ENCODE results near the gene CDK5RAP2.
A peak's percentile ranks its signal among the peaks of the same experiment; 100 is the strongest.
"Not testable (repeated sequence)": the region's sequence is repeated elsewhere in the genome, so short reads cannot be mapped to it uniquely, and the experiment has no call there.

CDK5RAP2 gene

DNA sequence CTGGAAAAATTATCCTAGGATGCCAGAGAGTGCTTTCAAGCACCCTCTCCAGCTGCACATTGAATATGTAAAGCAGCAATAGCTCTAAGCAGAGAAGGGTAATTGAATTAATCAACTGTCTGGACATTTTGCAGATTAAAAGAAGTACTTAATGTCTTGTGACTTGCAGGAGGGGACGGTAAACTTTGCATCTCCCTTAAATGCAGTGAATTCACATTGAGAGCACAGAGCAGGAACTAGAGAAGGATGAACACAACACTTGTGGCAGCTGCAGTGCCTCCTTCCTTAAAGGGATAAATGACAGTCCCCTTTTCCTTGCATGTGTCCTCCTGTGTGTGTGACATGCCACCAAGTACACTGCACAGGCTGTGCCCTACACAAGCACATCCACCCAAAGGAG, 7.4 kb upstream of the CDK5RAP2 start:
- DNase-seq: no peak

DNA sequence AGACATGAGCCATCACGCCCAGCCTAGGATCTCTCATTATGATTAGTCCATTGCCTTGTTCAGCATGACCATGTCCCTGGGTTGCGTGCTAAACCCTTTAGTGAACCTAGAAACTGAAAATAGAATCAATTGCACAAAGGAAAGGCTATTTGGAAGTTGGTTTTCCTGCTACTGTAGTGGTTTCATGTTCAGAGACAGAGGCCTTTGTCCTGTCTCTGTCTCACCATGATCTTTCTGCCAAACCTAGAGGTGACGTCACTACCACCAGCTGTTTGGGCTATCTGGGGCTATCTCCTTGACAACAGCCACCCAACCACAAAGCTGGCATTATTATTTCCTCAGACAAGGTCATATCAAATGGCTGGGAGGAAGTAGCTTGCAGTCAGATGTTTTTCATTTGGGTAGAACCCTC, 4.0 kb upstream of the CDK5RAP2 start:
- peak; percentile 64 to 68 for DNase-seq

DNA sequence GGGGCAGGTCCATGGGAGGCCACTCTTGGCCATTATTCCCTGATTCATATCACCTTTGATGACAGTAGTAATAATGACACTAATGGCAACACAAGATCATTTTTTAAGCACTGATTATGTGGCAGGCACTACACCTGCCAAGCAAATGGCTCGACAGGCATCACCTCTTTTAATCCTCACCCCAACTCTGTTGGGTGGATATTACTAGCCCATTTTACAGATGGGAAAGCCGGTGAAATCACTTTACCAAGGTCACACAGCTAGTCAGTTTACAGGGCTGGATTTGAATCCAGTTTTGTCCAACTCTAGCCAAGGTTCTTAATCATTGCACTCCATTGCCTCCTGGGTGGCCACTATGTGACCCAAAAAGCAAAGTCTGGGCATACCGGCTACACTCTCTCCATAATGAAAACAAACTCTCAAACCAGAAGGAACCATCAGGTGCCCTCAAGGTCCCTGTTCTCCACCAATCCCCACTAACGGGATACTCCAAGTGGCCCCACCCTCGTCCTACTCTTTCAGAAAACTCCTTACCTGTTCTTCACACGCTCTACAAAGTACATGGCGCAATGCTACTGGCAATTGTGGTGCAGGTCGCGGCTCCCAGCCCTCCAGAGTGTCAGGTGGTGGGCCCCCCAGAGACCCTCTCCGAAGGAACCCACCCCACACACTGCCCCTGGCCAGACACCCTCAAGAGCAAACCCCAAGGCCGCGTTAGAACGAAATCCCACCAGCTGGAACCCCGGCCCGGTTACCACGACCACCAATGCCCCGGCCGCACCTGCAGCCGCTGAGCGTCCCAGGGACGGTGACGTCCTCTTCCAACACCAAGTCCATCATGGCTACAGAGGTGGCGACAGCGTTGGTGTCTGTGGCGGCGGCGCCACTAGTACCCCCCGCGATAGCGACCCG, 572 bp downstream of the CDK5RAP2 start:
- DNase-seq: no peak

DNA sequence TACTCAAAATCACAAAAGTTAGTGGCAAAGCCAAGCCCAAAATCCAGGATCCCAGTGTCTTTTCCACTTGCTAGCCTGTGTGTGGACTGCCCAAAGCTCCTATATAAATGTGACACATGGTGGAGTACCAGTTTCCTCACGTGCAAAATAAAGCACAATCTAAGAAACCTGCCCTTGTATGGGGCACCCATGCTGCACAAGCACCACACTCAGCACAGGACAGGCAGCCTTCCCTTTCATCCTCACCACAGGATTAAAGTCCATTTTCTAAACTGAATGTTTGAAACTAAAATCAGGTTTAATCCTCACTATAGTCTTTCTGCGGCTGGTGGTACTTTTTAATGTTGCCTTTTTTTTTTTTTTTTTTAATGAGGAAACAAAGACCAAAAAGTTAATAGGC, 5.5 kb downstream of the CDK5RAP2 start:
- DNase-seq: no peak

DNA sequence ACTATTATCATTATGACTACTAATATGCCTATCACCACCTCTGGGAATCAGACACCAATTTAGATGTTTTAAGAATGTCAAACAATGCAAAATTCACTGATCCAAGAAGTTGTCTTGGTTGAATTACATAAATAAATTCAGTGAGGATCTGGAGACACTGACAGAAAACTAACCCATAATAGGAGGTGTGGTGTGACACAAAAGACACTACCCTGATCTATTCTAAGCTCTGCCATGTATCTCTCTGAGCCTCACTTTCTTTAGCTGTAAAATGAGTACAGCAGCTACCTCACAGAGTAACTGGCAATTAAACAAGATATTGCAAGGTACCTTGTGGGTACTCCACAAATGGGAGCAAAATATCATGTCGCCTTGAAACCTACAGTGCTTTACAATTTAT, 7.5 kb downstream of the CDK5RAP2 start:
- no peak for DNase-seq

DNA sequence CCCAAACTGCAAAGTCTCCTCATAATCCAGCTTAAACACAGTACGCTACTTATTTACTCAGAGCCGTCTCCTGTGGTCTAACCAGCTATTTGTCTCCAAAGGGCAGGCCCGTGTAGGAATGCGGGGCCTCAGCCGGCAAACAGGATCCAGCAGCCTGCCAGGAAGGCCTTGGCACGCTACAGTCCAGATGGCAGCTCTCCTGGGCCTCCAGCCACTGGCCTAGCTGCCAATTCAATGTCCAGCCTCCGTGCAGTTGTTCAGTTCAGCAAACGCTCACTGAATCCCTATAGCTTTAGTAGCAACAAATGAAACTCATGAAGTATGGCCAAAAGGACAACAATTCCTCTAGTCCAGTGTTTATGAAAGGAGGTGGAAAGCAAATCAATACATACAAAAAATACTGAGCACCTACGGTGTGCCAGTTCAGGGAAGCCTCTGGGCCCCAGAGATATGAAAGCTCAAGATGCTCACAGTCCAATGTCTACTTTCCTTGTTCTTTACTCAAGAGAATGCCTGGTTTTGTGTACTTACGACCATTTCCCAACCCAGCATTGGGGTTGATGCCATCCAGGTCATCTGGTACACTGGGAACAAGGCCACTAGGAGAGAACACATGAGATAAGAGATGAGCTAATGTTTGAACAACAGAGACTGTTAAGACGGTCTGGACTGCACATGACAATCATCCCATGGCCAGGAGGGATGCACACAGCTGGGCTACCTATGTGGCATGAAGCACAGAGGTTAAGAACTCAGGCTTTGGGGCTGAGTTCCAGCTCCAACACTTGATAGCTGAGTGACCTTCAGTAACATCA, 8.3 kb downstream of the CDK5RAP2 start:
- no peak for DNase-seq

DNA sequence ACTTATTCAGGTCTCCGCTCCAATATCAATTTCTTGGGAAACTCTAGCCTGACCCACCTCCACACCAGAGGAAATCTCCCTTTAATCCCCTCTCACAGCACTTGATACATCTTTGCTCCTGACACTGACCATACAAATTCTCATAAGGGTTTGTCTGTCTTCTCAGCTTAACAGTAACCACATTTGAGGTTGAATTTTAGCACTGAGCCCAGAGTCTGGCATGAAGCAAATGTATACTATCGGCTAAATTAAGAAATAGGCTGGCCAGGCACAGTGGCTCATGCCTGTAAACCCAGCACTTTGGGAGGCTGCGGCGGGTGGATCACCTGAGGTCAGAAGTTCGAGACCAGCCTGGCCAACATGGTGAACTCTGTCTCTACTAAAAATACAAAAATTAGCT, 9.7 kb downstream of the CDK5RAP2 start:
- no peak for DNase-seq

DNA sequence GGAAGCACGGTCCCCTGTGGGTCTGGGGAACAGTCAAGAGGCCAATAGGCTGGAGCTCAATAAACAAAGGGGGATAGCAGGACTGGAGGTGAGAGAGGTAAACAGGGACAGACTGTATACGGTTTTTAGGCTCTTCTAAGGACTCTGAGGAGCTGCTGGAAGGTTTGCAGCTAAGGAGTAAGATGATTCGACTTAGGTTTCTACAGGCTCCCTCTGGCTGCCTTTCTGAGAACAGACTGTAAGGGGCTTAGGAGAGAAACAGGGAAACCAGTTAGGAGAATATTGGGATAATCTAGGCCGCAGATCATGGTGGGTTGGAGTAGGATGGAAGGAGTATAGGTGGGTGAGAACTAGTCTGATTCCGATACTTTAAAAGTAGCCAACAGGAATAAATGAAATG, 10.4 kb downstream of the CDK5RAP2 start:
- DNase-seq: no peak

DNA sequence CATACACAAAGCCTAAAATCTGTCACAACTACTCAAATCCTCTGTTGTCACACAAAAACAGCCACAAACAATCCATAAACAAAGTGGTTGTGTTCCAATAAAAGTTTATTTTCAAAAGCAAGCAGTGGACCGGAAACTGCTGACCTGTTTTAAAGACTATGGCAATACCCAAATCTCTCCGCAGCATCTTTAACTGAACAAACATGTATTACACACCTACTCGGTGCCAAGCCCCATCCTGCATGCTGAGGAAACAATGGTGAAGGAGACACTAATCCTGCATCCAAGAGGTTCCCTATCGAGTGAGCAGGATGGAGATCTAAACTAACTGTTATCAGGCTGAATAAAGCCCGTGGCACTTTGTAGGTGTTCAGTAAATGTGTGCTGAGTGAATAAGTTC, 11.2 kb downstream of the CDK5RAP2 start:
- no peak for DNase-seq

DNA sequence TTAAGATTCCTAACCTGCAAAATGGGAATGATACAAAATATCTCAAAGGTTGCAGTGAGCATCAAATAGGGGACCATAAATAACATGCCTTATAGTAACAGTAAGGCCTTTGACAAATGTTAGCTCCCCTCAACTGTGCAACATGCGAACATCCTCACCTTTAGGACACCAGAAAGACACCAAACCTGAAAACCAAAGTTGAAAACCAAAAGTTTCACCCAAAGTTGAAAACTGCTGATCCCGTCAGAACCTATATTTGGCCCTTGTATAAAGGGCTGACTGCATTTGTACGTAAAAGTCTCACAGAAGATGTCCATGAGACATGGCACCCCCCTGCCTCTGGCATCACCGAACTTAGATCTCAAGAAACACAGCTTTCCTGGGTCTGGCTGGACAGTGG, 12.1 kb downstream of the CDK5RAP2 start:
- no peak for DNase-seq

DNA sequence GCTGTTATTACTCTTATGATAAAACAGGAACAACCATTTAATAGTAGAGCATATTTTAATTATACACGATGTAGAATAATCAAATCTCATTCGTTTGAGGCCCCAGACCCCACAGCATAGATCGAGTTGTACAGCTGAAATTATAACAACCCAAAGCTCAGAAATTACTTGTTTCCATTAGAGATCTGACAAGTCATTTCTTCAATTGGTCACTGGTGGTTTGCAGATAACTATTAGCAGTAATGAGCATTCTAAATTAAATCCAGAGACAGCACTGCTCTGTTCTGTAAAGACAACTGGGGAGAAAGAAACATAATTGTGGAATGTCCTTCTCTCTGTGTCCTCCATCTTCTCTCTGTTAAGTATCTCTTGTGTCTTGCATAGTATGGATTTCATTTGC, 12.9 kb downstream of the CDK5RAP2 start:
- no peak for DNase-seq

DNA sequence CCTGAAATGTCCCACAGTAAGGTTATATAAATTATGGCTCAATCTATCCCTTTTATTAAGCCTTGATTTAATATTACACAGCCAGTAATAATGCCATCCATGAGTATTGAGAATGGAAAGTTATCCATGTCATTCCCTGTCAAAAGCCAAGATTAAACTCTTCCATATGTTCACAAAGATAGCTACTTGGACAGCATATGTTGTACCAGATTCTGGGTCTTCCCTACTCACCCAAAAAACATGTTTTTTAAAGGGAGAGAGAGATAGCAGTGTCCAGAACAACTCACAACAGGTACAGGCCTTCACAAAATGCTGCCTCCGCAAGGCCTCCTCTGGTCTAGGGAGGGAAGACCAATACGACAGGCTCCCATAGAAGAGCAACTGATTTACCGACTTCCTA, 15.4 kb downstream of the CDK5RAP2 start:
- DNase-seq: no peak

DNA sequence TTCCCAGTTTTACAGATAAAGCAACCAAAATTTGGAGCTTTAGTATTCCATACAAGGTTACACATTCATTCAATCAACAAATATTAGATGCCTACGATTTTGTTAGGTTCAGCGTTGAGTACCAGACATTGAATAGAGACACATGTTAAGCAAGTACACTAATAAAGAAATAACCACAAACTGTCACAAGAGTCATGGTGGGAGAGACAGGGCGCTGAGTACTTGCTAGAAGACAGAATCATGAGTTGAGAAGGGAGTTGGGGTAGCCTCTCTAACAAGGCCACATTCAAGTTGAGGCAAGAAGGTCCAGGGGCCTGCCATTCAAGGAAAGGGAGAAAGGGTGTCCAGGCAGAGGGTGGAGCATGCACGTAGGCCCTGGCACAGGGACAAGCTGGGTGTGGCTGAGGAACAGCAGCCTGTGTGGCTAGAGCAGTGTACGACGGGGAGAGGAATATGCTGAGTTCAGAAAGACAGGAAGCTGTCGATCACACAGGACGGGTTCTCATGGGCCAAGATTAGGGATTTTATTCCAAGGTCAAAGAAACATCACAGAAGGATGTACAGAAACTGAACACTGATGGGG, 17.0 kb downstream of the CDK5RAP2 start:
- DNase-seq: no peak

DNA sequence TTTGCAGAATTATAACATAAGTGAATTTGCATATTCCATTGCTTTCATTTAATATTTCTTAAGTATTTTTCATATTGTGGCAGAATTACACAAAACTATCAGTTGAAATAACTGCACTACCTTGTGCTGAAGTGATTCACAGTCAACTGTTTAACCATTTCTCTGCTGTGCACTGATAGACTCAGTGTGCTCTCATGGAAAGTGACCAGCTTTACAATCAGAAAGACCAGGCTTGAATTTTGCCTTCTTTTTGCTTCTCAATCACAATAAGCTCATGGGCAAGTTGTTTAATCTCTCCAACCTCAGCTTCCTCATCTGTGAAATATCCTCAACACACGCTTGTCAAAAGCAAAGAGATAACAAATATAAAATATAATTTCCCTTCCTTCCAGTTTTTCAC, 18.3 kb downstream of the CDK5RAP2 start:
- DNase-seq: no peak

DNA sequence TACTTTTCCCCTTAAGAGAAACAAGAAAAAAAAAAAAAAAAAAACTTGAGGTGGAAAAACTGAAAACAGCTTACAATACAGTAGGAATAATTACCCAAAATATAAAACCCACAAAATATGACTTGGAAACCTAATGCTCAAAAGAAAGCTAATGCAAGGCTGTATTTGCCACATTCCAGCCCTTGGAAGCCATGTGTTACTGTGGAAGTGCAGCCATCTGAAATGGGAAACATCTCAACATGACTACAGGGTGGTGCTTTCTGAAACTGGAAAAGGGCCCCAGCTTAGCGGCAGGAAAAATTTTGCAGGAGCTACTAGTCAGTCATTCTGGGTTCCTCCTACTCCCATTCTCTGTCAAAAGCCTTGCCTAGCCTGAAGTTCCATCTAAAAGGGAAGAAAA, 20.4 kb downstream of the CDK5RAP2 start:
- DNase-seq: no peak

DNA sequence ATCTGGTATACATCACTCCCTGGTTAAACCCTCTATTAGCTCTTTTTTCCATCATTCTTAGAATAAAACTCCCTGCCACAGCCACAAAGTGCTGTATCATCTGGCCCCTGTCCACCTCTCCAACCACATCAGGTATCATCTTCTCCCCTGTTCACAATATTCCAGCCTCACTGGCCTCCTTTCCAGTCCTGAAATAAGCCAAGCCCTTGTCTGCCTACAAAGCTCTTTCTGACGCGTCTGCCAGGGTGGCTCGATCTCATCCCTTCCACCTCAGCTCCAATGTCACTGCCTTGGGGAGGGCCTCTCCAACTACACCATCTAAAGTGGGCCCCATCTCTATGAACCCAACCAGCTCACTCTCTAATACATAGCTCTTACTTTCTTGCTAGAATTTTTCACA, 21.5 kb downstream of the CDK5RAP2 start:
- no peak for DNase-seq

DNA sequence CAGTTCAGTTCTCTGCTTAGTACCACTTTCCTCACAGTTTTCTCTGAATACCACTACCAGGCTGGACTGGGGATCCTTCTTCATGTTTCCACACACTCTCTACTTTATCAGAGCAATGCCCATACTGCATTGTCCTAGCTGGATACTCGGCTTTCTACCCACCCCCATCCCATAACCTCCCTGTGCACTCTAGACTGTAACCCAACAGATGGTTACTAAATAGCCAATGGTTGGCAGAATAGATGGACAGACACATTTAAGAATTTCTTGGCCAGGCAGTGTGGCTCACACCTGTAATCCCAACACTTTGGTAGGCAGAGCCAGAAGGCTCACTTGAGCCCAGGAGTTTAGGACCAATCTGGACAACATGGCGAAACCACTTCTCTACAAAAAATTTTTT, 22.8 kb downstream of the CDK5RAP2 start:
- no peak for DNase-seq

DNA sequence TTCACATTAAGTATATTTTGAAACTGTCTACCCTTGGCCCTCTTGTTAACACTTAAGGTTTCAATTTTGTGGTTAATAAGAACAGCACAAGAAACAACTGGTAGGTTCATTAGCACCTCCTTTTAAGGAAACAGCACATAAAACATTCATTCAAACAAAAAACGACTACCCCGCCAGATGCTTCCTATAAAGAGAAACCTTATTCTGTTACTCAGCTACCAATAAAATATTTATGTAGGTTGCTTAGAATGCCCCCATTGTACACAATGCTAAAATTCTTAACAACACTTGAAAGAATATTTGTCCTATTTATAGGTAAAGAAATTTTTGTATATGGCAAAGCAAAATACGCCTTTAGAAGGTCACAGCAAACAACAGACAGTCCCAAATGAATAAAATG, 23.2 kb downstream of the CDK5RAP2 start:
- DNase-seq: no peak

DNA sequence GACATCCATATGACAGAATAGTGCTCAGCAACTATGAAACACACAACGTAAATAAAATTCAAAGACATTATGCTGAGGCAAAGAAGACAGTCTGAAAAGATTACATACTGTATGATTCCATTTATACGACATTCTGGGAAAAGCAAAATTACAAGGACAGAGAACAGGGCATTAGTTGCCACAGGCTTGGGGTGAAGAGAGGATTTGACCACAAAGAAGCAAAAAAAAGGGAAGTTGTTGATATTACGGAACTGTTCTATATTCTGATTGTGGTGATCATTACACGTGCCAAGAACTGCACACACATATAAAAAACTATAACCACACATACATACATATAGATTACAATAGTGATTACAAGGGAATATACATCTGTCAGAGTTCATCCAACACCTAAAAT, 24.1 kb downstream of the CDK5RAP2 start:
- peak; percentile 79 to 90 for DNase-seq

DNA sequence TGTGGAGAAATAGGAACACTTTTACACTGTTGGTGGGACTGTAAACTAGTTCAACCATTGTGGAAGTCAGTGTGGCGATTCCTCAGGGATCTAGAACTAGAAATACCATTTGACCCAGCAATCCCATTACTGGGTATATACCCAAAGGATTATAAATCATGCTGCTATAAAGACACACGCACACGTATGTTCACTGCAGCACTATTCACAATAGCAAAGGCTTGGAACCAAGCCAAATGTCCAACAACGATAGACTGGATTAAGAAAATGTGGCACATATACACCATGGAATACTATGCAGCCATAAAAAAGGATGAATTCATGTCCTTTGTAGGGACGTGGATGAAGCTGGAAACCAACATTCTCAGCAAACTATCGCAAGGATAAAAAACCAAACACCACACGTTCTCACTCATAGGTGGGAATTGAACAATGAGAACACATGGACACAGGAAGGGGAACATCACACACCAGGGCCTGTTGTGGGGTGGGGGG, 27.7 kb downstream of the CDK5RAP2 start:
- not testable (repeated sequence) for DNase-seq

DNA sequence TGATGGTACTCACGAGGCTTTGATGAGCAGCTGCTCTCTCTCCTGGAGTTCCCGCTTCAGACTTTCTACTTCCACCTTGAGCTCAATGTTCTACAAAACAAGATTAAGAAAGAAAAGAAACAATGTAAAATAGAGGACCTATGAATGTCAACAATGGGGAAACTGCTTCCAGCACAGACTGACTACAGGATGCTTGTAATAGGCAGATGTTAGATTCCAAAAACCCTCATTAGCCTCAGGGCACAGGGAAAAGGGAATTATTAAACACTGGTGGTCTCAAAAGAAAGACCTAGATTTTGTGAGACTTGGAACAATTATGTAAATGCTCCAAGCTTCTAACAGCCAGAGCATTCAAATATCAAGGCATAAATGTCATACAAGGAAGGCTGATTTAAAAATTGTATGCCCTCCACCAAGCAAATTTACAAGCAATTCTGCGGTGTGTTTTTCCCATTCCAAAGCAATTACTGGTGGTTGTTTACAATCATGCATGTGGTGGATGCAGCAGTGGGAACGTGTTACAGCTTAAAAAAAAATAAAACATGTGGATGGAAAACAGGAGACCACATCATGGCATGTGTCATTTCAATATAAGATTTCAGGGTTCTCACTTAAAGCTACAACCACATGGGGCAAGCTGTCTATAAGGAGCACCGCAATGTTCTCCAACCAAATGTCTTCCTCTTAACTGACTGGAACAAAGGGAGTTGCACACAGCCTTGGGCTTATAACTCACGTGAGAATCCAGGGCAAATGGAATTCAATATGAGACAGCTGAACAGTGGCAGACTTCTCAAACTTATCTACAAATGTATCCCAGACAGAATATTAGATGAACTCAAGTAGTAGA, 34.0 kb downstream of the CDK5RAP2 start:
- no peak for DNase-seq

DNA sequence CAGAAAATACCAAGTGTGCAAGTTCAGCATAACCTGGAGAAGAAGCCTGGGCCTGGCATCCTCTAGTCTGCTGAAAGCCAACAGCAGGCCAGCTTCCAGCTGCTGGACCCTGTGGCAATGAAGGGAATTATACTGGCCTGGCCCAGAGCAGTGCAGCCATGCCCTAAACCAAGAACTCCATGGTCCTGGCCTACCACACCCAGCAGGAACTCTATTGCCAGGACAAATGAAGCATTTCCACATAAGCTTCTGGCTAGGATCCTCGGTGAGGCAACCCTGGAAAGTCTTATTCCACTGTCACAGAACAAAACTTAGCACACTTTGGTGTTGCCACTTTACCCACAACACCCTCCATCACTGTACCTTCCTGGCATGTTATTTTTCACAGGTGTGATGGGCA, 35.5 kb downstream of the CDK5RAP2 start:
- no peak for DNase-seq
